BLaER1 treated with 17β-estradiol and CSF1 and Interleukin-3, amounts not matched to agents 10 nM and 100 nM (cell line): ENCODE measurements around the gene ADAMTS6.
A peak's percentile ranks its signal among the peaks of the same experiment; 100 is the strongest.

Experiments
- H3K27ac ChIP-seq, 11 experiments: shearing (Covaris generic); formaldehyde crosslinking; 2 replicates each; pipeline ENCODE4 v1.8.1; 2022
- H3K27me3 ChIP-seq, 11 experiments: shearing (Covaris generic); formaldehyde crosslinking; 2 replicates each; pipeline ENCODE4 v1.8.1; 2022
- H3K36me3 ChIP-seq, 11 experiments: shearing (Covaris generic); formaldehyde crosslinking; 2 replicates each; pipeline ENCODE4 v1.8.1; 2022
- H3K4me1 ChIP-seq, 10 experiments: shearing (Covaris generic); formaldehyde crosslinking; 2 replicates each; pipeline ENCODE4 v1.8.1; 2022
- H3K4me2 ChIP-seq, 11 experiments: shearing (Covaris generic); formaldehyde crosslinking; 2 replicates each; pipeline ENCODE4 v1.8.1; 2022
- H3K4me3 ChIP-seq, 10 experiments: shearing (Covaris generic); formaldehyde crosslinking; 2 replicates each; pipeline ENCODE4 v1.8.1; 2022
- H3K9ac ChIP-seq, 11 experiments: shearing (Covaris generic); formaldehyde crosslinking; 2 replicates each; pipeline ENCODE4 v1.8.1; 2022
- H3K9me3 ChIP-seq, 11 experiments: shearing (Covaris generic); formaldehyde crosslinking; replicated peaks in 1 of 11; 2 replicates each; pipeline ENCODE4 v1.8.1; 2022
- H4K20me1 ChIP-seq, 11 experiments: shearing (Covaris generic); formaldehyde crosslinking; 2 replicates each; pipeline ENCODE4 v1.8.1; 2022
- Cebpa-rat ChIP-seq, 11 experiments: shearing (Covaris generic); IDR thresholded peaks; 2 replicates each; pipeline ENCODE4 v1.8.1; 2022

Gene ADAMTS6

GRCh38 chr5:65441800-65442199, 39.9 kb downstream of the ADAMTS6 start:
- no peak overlapping the region for H3K27ac ChIP-seq

GRCh38 chr5:65440456-65440855, 41.3 kb downstream of the ADAMTS6 start:
- H3K9ac ChIP-seq: no peak overlapping the region
- no peak overlapping the region for H3K27ac ChIP-seq
- H3K4me1 ChIP-seq: no peaks in the 10 kb centered on the region
- no peaks in the 10 kb centered on the region for H3K36me3 ChIP-seq
- no peak overlapping the region for H3K4me2 ChIP-seq
- TF ChIP-seq Cebpa-rat (IDR thresholded peaks at IDR 0.05): no peak
- no peaks in the 10 kb centered on the region for H4K20me1 ChIP-seq
- no peaks in the 10 kb centered on the region for H3K9me3 ChIP-seq
- H3K4me3 ChIP-seq: no peak overlapping the region
- H3K27me3 ChIP-seq: no peaks in the 10 kb centered on the region

More at GRCh38 chr5:65441800-65442199, 39.9 kb downstream of the ADAMTS6 start:
- Histone ChIP-seq H3K4me1 (no peaks in the 10 kb centered on the region), H4K20me1 (no peaks in the 10 kb centered on the region), H3K4me3 (no peak overlapping the region), H3K27me3 (no peaks in the 10 kb centered on the region), H3K4me2 (no peak overlapping the region), H3K9me3 (no peaks in the 10 kb centered on the region), H3K9ac (no peak overlapping the region), H3K36me3 (no peaks in the 10 kb centered on the region)
- TF ChIP-seq Cebpa-rat (IDR thresholded peaks at IDR 0.05): no peak

GRCh38 chr5:65434122-65434521, 47.6 kb downstream of the ADAMTS6 start:
- H3K9me3 ChIP-seq: no peaks in the 10 kb centered on the region; a peak in 1 of 22 replicates
- peak in 2 of 11 experiments; percentile 55 to 60; a peak in 3 of 22 replicates for TF ChIP-seq Cebpa-rat (IDR thresholded peaks at IDR 0.05)
- H3K4me1 ChIP-seq: peaks cover 0 to 13% (median 8%) of the 10 kb centered on the region in 10 experiments; a peak in 13 of 20 replicates
- H3K27me3 ChIP-seq: no peaks in the 10 kb centered on the region
- H3K27ac ChIP-seq: no peak overlapping the region
- peak overlapping the region in 7 of 11 experiments; percentile 14 to 50 (median 39); a peak in 8 of 22 replicates for H3K4me2 ChIP-seq
- no peak overlapping the region for H3K9ac ChIP-seq
- no peaks in the 10 kb centered on the region for H4K20me1 ChIP-seq
- H3K36me3 ChIP-seq: no peaks in the 10 kb centered on the region
- no peak overlapping the region for H3K4me3 ChIP-seq

- no peak for TF ChIP-seq Cebpa-rat (IDR thresholded peaks at IDR 0.05)
- Histone ChIP-seq H3K27ac (no peak overlapping the region), H4K20me1 (no peaks in the 10 kb centered on the region), H3K9me3 (no peaks in the 10 kb centered on the region; a peak in 2 of 22 replicates), H3K27me3 (no peaks in the 10 kb centered on the region), H3K4me1 (peaks cover 0 to 5% (median 0%) of the 10 kb centered on the region in 10 experiments; a peak in 1 of 20 replicates), H3K36me3 (no peaks in the 10 kb centered on the region), H3K9ac (no peak overlapping the region), H3K4me2 (no peak overlapping the region), H3K4me3 (no peak overlapping the region)
These were observed 55.1 kb downstream of the ADAMTS6 start for GRCh38 chr5:65426656-65427055.

- H3K4me2 ChIP-seq: no peak overlapping the region
- peaks cover 0 to 5% (median 0%) of the 10 kb centered on the region in 10 experiments; a peak in 1 of 20 replicates for H3K4me1 ChIP-seq
- H3K27me3 ChIP-seq: no peaks in the 10 kb centered on the region
- H3K36me3 ChIP-seq: no peaks in the 10 kb centered on the region
- no peak overlapping the region for H3K4me3 ChIP-seq
- H3K27ac ChIP-seq: no peak overlapping the region
- no peaks in the 10 kb centered on the region for H4K20me1 ChIP-seq
- peaks cover 0 to 17% (median 9%) of the 10 kb centered on the region in 11 experiments; a peak in 13 of 22 replicates for H3K9me3 ChIP-seq
- no peak for TF ChIP-seq Cebpa-rat (IDR thresholded peaks at IDR 0.05)
- no peak overlapping the region for H3K9ac ChIP-seq
These were observed 58.1 kb downstream of the ADAMTS6 start for GRCh38 chr5:65423623-65424022.

GRCh38 chr5:65418661-65419060, 63.1 kb downstream of the ADAMTS6 start:
- Histone ChIP-seq H3K9ac (no peak overlapping the region), H3K36me3 (no peaks in the 10 kb centered on the region), H3K4me3 (no peak overlapping the region), H3K4me2 (no peak overlapping the region), H3K27me3 (no peaks in the 10 kb centered on the region), H3K27ac (no peak overlapping the region), H3K4me1 (no peaks in the 10 kb centered on the region), H4K20me1 (no peaks in the 10 kb centered on the region), H3K9me3 (peaks cover 27 to 42% (median 33%) of the 10 kb centered on the region in 11 experiments; a peak in 21 of 22 replicates)
- no peak for TF ChIP-seq Cebpa-rat (IDR thresholded peaks at IDR 0.05)

- no peaks in the 10 kb centered on the region for H3K4me1 ChIP-seq
- H3K27ac ChIP-seq: no peak overlapping the region
- no peaks in the 10 kb centered on the region for H3K36me3 ChIP-seq
- peaks cover 11 to 31% (median 29%) of the 10 kb centered on the region in 11 experiments; a peak in 20 of 22 replicates for H3K9me3 ChIP-seq
- TF ChIP-seq Cebpa-rat (IDR thresholded peaks at IDR 0.05): no peak
- no peak overlapping the region for H3K9ac ChIP-seq
- H3K4me2 ChIP-seq: no peak overlapping the region
- H3K4me3 ChIP-seq: no peak overlapping the region
- H4K20me1 ChIP-seq: no peaks in the 10 kb centered on the region
- no peaks in the 10 kb centered on the region for H3K27me3 ChIP-seq
These were observed 67.9 kb downstream of the ADAMTS6 start for GRCh38 chr5:65413822-65414221.

- TF ChIP-seq Cebpa-rat (IDR thresholded peaks at IDR 0.05): no peak
- Histone ChIP-seq H3K9ac (no peak overlapping the region), H4K20me1 (no peaks in the 10 kb centered on the region), H3K27me3 (no peaks in the 10 kb centered on the region), H3K36me3 (no peaks in the 10 kb centered on the region), H3K9me3 (peaks cover 9 to 25% (median 19%) of the 10 kb centered on the region in 11 experiments; a peak in 20 of 22 replicates), H3K4me2 (no peak overlapping the region), H3K4me1 (no peaks in the 10 kb centered on the region), H3K4me3 (no peak overlapping the region), H3K27ac (no peak overlapping the region)
These were observed 68.9 kb downstream of the ADAMTS6 start for GRCh38 chr5:65412842-65413241.

GRCh38 chr5:65411356-65411755, 70.4 kb downstream of the ADAMTS6 start:
- no peaks in the 10 kb centered on the region for H3K4me1 ChIP-seq
- H4K20me1 ChIP-seq: no peaks in the 10 kb centered on the region
- no peak for TF ChIP-seq Cebpa-rat (IDR thresholded peaks at IDR 0.05)
- peaks cover 0 to 11% (median 5%) of the 10 kb centered on the region in 11 experiments; a peak in 14 of 22 replicates for H3K9me3 ChIP-seq
- no peak overlapping the region for H3K27ac ChIP-seq
- H3K4me2 ChIP-seq: no peak overlapping the region
- H3K36me3 ChIP-seq: no peaks in the 10 kb centered on the region
- H3K4me3 ChIP-seq: no peak overlapping the region
- H3K9ac ChIP-seq: no peak overlapping the region
- H3K27me3 ChIP-seq: no peaks in the 10 kb centered on the region

GRCh38 chr5:65395526-65396155, 86.1 kb downstream of the ADAMTS6 start:
- no peak for TF ChIP-seq Cebpa-rat (IDR thresholded peaks at IDR 0.05)
- Histone ChIP-seq H3K9me3 (no peaks in the 10 kb centered on the region), H3K9ac (no peak overlapping the region), H3K27ac (no peak overlapping the region), H3K4me3 (no peak overlapping the region), H4K20me1 (no peaks in the 10 kb centered on the region), H3K4me2 (no peak overlapping the region), H3K27me3 (no peaks in the 10 kb centered on the region), H3K36me3 (no peaks in the 10 kb centered on the region), H3K4me1 (no peaks in the 10 kb centered on the region)
